ENCODE results near the gene CLDN9. TPM values are rescaled to one million over a fixed set of nuclear protein-coding genes. Genes with fewer than 3 reads are reported as not detected.

The CLDN9 gene
- total RNA-seq, 1 donor from 2014 or later: 0.73 TPM

DNA sequence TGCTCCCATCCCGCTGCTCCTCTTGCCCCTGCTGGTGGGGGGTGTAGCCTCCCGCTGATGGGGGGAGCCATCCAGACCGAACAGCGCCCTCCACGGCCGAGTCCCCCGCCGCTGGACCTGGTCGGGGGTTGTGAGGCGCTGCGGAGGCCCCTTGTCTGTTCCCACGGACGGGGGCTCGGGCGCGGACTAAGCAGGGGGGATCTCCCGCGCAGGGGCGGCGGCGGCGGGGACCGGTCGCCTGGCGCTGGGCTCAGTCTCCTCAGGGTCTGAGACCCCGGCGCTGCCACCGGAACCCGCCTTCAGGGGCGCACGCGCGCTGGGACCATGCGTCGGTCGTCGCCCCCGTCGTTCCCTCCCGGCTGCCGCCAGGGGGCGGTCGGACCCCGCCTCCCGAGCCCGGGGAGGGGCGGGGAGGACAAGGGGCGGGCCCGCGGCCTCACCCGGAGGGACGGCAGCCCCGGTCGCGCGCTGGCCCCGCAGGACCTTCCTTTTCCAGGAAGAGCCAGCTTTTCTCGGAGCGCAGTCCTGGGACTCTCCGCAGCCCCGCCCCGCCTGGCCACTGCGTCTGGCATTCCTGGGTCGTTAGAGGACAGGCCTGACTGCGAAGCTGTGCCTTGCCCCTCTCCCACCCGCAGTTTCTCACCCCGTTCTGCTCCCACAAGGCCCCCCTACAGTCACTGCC lies 46.5 kb downstream of the CLDN9 start:
- DNase-seq: peak; percentile 94
- intact Hi-C loops (cut with DNase I): loop anchor here (5.0 to 10.0 kb wide), 2 partner anchors 68 to 106 kb away; no protein-coding TSS in a partner anchor

DNA sequence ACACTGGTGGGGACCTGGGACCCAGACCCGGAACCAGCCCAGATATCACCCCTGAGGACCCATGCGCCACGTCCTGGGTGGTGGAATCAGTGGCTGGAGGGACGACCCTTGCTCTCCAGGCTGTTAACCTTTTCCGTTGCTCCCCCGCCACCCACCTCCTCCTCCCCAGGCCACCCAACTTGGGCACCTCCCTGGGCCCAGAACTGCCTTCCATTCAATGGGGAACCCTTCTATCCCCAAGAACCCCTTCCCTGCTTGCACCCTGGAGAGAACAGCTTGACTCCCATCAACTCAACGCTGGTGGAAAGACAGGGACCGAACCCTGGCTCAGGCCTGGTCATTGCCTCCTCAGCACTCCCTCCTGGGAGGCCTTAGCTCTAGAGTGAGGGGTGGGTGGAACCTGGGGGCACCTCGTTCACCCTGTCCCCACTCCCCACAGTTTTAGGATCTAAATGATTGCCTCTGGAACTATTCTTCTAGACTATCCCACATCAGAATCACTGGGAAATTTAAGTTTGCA lies 47.1 kb downstream of the CLDN9 start:
- intact Hi-C loops (cut with DNase I): loop anchor here (5.0 to 10.0 kb wide), 3 partner anchors 53 to 105 kb away; partner anchors contain the start of gene ZNF205
- ATAC-seq (ENCODE audit: poor library complexity) (no peak), DNase-seq (peak; percentile 0)

More for the DNA sequence above, 46.5 kb downstream of the CLDN9 start:
- ATAC-seq (ENCODE audit: poor library complexity): peak; percentile 99

DNA sequence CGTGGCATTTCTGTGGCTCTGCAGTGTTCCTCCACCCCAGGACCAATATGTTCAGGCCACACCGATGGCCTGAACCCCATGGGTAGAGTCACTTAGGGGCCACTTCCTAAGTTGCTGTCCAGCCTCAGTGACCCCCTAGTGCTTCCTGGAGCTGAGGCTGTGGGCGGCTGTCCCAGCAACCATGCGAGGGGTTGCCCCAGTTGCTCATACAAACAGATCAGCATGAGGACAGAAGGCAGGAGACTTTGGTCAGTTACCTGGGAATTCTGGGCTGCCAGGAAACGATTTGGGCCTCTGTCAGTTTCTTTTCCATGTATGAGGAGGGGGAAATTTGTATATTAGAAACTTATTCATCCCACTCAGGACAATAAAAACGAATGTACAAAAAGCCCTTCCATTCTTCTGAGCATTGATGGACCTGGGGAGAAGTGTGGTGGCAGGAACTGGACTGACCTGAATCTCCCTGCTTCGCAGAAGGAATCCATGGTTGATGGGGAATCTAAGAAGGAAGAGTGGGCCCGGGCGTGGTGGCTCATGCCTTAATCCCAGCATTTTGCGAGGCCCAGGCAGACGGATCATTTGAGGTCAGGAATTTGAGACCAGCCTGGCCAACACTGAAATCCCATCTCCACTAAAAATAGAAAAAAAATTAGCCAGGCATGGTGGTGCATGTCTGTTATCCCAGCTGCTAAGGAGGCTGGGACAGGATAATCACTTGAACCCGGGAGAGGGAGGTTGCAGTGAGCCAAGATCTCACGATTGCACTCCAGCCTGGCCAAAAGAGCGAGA lies 47.8 kb downstream of the CLDN9 start:
- peak; percentile 19 for DNase-seq
- intact Hi-C loops (cut with DNase I): loop anchor here (5.0 kb wide), 1 partner anchor 52 kb away; the partner anchor contains the start of gene ZNF205
- no peak for ATAC-seq (ENCODE audit: poor library complexity)

DNA sequence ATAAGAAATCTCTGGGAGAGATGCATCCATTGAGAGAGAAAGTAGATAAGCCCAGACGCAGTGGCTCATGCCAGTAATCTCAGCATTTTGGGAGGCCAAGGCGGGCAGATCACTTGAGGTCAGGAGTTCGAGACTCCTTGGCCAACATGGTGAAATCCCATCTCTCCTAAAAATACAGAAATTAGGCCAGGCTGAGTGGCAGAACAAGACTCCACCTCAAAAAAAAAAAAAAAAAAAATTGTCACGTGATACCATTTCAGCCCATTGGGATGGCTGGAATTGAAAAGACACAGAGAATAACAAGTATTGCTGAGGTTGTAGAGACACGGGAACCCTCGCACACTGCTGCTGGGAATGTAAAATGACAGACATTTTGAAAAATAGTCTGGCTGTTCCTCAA lies 49.8 kb downstream of the CLDN9 start:
- ATAC-seq (ENCODE audit: poor library complexity) (no peak), DNase-seq (no peak)
- intact Hi-C loops (cut with DNase I): loop anchor here (5.0 kb wide), 1 partner anchor 50 kb away; the partner anchor contains the start of gene ZNF205

DNA sequence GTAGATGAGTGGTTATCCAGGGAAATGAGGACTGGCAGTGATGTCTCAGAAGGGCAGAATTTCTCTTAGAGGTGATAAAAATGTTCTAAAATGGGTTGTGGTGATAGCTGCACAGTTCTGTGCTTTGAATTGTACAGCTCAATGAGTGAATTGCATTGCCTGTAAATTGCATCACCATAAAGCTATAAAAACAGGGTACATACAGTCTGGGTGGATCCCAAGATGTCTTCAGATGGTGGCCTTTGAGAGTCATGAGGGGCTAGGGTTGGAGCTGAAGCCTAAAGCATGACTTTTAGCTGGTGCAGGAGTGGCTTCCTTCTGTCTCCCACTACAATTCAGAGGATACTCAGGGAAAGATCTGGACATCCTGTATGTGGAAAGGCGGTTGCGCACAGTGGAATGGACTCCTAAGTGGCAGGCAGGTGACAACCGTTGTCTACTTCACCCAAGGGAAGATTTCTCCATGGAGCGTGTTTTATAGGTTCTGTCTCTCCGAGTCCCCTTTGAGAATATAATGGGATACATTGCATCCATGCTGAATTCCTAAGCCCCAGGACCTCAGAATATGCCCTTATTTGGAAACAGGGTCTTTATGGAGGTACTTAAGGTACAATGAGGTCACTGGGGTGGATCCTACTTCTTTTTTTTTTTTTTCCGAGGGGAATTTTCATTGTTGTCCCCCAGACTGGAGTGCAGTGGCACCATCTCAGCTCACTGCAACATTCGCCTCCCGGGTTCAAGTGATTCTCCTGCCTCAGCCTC lies 51.1 kb downstream of the CLDN9 start:
- ATAC-seq (ENCODE audit: poor library complexity) (no peak), DNase-seq (no peak)
- intact Hi-C loops (cut with DNase I): loop anchor here (5.0 kb wide), 1 partner anchor 48 kb away; the partner anchor contains the start of gene ZNF205

Other genes with a start within 250 kb of the CLDN9 start
- gene ELOB, start 235.6 kb upstream of the CLDN9 start, total RNA-seq: 299 TPM
- not detected for gene PRSS33, start 225.4 kb upstream of the CLDN9 start, total RNA-seq
- gene PRSS41, start 214.5 kb upstream of the CLDN9 start, total RNA-seq: not detected
- gene PRSS21, start 195.7 kb upstream of the CLDN9 start, total RNA-seq: not detected
- not detected for gene ZG16B, start 182.6 kb upstream of the CLDN9 start, total RNA-seq
- gene PRSS22, start 154.8 kb upstream of the CLDN9 start, total RNA-seq: not detected
- 27.9 TPM for gene FLYWCH2, start 129.7 kb upstream of the CLDN9 start, total RNA-seq
- gene FLYWCH1, start 101.0 kb upstream of the CLDN9 start, total RNA-seq: 36.8 TPM
- gene KREMEN2, start 48.6 kb upstream of the CLDN9 start, total RNA-seq: not detected
- gene PAQR4, start 43.6 kb upstream of the CLDN9 start, total RNA-seq: 7.7 TPM
- 1.1 TPM for gene PKMYT1, start 32.5 kb upstream of the CLDN9 start, total RNA-seq
- gene CLDN6, start 5.3 kb downstream of the CLDN9 start, total RNA-seq: not detected
- 29.4 TPM for gene TNFRSF12A, start 7.4 kb downstream of the CLDN9 start, total RNA-seq
- gene HCFC1R1, start 11.0 kb downstream of the CLDN9 start, total RNA-seq: 53.5 TPM
- gene THOC6, start 11.1 kb downstream of the CLDN9 start, total RNA-seq: 11.0 TPM
- not detected for gene BICDL2, start 24.0 kb downstream of the CLDN9 start, total RNA-seq
- gene MMP25, start 33.6 kb downstream of the CLDN9 start, total RNA-seq: 1.3 TPM
- 42.6 TPM for gene IL32, start 52.7 kb downstream of the CLDN9 start, total RNA-seq
- not detected for gene ZSCAN10, start 86.4 kb downstream of the CLDN9 start, total RNA-seq
- gene ZNF205, start 99.7 kb downstream of the CLDN9 start, total RNA-seq: 6.9 TPM
- gene ZNF213, start 122.1 kb downstream of the CLDN9 start, total RNA-seq: 6.1 TPM
- gene OR1F1, start 175.3 kb downstream of the CLDN9 start, total RNA-seq: not detected
- gene ZNF200, start 222.2 kb downstream of the CLDN9 start, total RNA-seq: 4.1 TPM
- 0.78 TPM for gene MEFV, start 243.7 kb downstream of the CLDN9 start, total RNA-seq

Measured in Right ventricle myocardium superior (tissue), 1 donor.